Upper lobe of right lung (tissue), 1 donor: Measurements from ENCODE around the gene C1orf74. TPM values are rescaled to one million over a fixed set of nuclear protein-coding genes. Genes with fewer than 3 reads are reported as not detected.

Experiments
- ATAC-seq: fragments of 200-7000 bp; cut with Tn5 transposase; one replicate; pipeline ENCODE4 v1.9.1; 2020; ENCODE audit warnings: mild to moderate bottlenecking, moderate library complexity
- DNase-seq: peaks from one replicate; pipeline ENCODE4 v3.0.0-alpha.2; 2020
- H3K27ac ChIP-seq: fragments of 200-600 bp; one replicate; pipeline ENCODE4 v1.8.0; 2022
- H3K27me3 ChIP-seq: fragments of 200-600 bp; one replicate; pipeline ENCODE4 v1.8.0; 2022; ENCODE audit warnings: mild to moderate bottlenecking
- H3K36me3 ChIP-seq: fragments of 200-600 bp; one replicate; pipeline ENCODE4 v1.8.0; 2022
- H3K4me1 ChIP-seq: fragments of 200-600 bp; one replicate; pipeline ENCODE4 v1.8.0; 2022
- H3K4me3 ChIP-seq: fragments of 200-600 bp; one replicate; pipeline ENCODE4 v1.8.0; 2022; ENCODE audit warnings: mild to moderate bottlenecking
- H3K9me3 ChIP-seq: fragments of 200-600 bp; one replicate; pipeline ENCODE4 v1.8.0; 2022
- CTCF ChIP-seq: fragments of 200-600 bp; IDR thresholded peaks from one replicate; pipeline ENCODE4 v1.8.0; 2022; ENCODE audit warnings: antibody characterized with exemption
- intact Hi-C: fragments of 100-400 bp; cut with DNase I; formaldehyde crosslinking; loops from one replicate; pipeline ENCODE4 v1.11.0; 2022
- total RNA-seq: library from RNA; stranded (reverse); fragmentation: NEBNext Ultra II Directional; extraction: Animal tissue kit (Norgen Biotek cat#: 25700); gene quantifications from one replicate; pipeline ENCODE4 v1.2.1, GENCODE V29; 2021
- donor health status: DM: no; HTN: yes; CAD: no; lungs with severe emphysema.

The C1orf74 gene
- total RNA-seq, 1 donor from 2014 or later: 0.96 TPM

GRCh38 chr1:209785592-209785991, 1.2 kb upstream of the C1orf74 start:
- Histone ChIP-seq H3K4me1 (peaks cover 8% of the 10 kb centered on the region), H3K9me3 (no peaks in the 10 kb centered on the region), H3K36me3 (no peaks in the 10 kb centered on the region), H3K4me3 (no peak overlapping the region), H3K27me3 (no peaks in the 10 kb centered on the region), H3K27ac (no peak overlapping the region)
- intact Hi-C loops: no loop called here
- ATAC-seq (no peak), DNase-seq (no peak)
- TF ChIP-seq CTCF: no peak

GRCh38 chr1:209783386-209783785, 973 bp downstream of the C1orf74 start:
- no peak for ATAC-seq
- Histone ChIP-seq H3K27me3 (no peaks in the 10 kb centered on the region), H3K27ac (no peak overlapping the region), H3K4me1 (peaks cover 8% of the 10 kb centered on the region), H3K9me3 (no peaks in the 10 kb centered on the region), H3K4me3 (peak overlapping the region; percentile 62), H3K36me3 (no peaks in the 10 kb centered on the region)
- DNase-seq: no peak
- intact Hi-C loops: no loop called here
- TF ChIP-seq CTCF: no peak

- Histone ChIP-seq H3K27ac (no peak overlapping the region), H3K36me3 (no peaks in the 10 kb centered on the region), H3K9me3 (no peaks in the 10 kb centered on the region), H3K4me3 (no peak overlapping the region), H3K4me1 (peaks cover 8% of the 10 kb centered on the region), H3K27me3 (no peaks in the 10 kb centered on the region)
- intact Hi-C loops: no loop called here
- TF ChIP-seq CTCF: no peak
- no peak for ATAC-seq
- DNase-seq: no peak
Observed at GRCh38 chr1:209780268-209780667, 4.1 kb downstream of the C1orf74 start.

- H3K27me3 ChIP-seq: no peaks in the 10 kb centered on the region
- no peak overlapping the region for H3K27ac ChIP-seq
- intact Hi-C loops: no loop called here
- TF ChIP-seq CTCF: no peak
- H3K4me3 ChIP-seq: no peak overlapping the region
- H3K36me3 ChIP-seq: no peaks in the 10 kb centered on the region
- H3K4me1 ChIP-seq: no peaks in the 10 kb centered on the region
- ATAC-seq (no peak), DNase-seq (no peak)
- no peaks in the 10 kb centered on the region for H3K9me3 ChIP-seq
Observed at GRCh38 chr1:209778102-209778501, 6.3 kb downstream of the C1orf74 start.

GRCh38 chr1:209777587-209777986, 6.8 kb downstream of the C1orf74 start:
- H3K4me1 ChIP-seq: no peaks in the 10 kb centered on the region
- H3K9me3 ChIP-seq: no peaks in the 10 kb centered on the region
- no peak for ATAC-seq
- no peak overlapping the region for H3K4me3 ChIP-seq
- H3K27ac ChIP-seq: no peak overlapping the region
- intact Hi-C loops: no loop called here
- no peaks in the 10 kb centered on the region for H3K36me3 ChIP-seq
- H3K27me3 ChIP-seq: no peaks in the 10 kb centered on the region
- no peak for DNase-seq
- no peak for TF ChIP-seq CTCF

DNA sequence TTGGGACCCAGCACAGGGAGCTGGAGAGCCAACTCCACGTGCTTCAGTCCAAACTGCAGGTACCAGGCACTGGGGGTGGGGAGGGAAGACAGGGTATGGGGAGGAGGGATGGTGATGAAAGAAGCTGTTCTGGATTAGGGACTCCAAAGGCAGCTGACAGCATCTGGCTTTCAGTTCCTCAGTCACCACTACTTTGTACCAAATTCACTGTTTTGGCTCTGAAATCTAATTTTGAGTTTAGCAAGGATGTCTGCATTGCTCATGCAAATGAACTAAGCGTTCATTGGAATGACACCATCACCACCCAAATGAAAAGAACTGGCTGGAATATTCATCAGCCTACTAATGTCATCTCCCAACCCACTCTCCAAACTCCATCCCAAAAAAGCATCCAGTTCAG, 8.7 kb downstream of the C1orf74 start:
- DNase-seq (no peak), ATAC-seq (no peak)
- Histone ChIP-seq H3K4me1 (no peaks in the 10 kb centered on the region), H3K27me3 (no peaks in the 10 kb centered on the region), H3K9me3 (no peaks in the 10 kb centered on the region), H3K27ac (no peak overlapping the region), H3K4me3 (no peak overlapping the region), H3K36me3 (no peaks in the 10 kb centered on the region)
- no peak for TF ChIP-seq CTCF
- intact Hi-C loops: no loop called here
